HG02763 (cell line): ENCODE results near the gene DOCK11.
"Not testable (repeated sequence)": the region's sequence is repeated elsewhere in the genome, so short reads cannot be mapped to it uniquely, and the experiment has no call there.

Experiments used
- ATAC-seq: cut with Tn5 transposase; IDR thresholded peaks from one replicate; pipeline ENCODE4 v1.9.1; 2021; ENCODE audit warnings: mild to moderate bottlenecking, moderate library complexity; ENCODE audit not compliant: unreplicated experiment

The DOCK11 gene

DNA sequence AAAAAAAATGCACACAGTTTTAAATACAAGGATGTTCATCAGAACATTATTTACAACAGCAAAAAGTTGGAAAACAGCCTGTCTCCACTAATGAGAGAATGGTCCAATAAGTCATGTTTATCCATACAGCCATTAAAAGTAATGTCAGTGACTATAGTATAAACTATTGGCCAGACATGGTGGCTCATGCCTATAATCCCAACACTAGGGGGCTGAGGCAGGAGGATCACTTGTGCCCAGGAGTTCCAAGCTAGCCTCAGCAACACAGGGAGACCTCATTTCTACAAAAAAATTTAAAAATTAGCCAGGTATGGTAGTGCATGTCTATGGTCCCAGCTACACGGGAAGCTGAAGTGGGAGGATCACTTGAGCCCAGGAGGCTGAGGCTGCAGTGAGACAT, 183.7 kb downstream of the DOCK11 start:
- ATAC-seq: no peak

DNA sequence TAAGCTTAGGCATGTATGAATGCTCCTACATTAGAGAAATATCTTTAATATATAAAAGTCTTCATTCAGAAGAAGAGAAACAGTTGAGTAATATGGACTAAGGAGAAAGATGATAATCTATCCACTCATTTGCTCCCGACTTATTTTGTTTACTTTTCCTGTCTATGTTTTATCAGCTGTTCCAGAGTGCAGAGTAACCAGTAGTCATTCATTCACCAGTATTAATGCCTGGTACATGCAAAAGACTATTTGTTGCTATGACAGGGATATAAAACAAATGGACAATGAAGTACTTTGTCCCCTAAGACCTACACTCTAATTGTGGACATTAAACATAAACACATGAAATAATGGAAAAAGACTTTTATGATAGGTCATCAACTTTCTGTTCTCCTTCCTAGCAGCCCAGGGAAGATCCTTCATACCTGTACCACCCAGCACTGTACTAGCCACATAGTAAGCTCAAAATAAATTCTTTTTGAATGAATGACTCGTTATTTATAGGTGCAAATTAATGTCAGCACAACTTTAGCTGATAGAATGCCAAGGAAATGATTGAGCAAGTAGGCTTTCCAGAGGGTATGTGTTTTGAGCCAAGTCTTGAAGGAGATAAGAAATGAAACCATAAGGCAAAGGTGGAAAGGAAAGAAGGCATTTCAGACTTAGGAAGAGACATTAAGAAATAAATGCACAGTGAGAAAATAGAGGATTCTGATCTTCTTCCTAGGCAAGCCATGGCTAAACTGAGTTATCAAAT, 186.8 kb downstream of the DOCK11 start:
- ATAC-seq: no peak

DNA sequence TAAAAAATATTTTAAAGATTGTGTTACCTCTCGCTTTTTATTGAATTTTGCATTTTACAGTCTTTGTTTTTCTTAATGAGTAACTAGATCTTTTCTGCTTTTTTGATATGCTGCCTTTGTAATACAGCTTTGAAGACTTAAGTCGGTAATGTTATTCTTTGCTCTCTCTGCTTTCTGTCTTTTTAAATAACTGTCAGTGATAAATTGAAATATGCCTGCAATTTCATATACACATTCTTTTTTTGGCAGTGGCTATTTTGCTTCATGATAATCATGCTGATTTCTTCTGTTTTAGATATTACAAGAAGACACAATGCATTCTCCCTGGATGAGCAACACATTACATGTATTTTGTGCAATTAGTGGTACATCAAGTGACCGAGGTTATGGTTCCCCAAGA, 189.8 kb downstream of the DOCK11 start:
- no peak for ATAC-seq

DNA sequence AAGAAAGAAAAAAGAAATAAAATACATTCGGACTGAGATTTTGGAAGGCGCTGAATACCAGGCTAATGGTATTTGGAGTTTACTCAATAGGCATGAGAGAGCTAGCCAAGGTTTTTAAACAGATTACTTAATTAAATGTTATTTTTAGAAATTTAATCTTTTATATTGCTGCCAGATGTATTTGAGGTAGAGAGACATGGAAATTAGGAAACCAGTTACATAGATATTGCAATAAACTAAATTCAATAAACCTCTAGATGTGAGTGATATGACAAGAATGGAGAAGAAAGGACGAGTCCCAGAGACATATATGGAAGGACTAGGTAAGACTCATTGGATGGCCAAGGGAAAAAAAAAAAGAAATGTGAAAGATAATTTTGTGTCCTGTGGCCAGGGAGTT, 193.3 kb downstream of the DOCK11 start:
- no peak for ATAC-seq

DNA sequence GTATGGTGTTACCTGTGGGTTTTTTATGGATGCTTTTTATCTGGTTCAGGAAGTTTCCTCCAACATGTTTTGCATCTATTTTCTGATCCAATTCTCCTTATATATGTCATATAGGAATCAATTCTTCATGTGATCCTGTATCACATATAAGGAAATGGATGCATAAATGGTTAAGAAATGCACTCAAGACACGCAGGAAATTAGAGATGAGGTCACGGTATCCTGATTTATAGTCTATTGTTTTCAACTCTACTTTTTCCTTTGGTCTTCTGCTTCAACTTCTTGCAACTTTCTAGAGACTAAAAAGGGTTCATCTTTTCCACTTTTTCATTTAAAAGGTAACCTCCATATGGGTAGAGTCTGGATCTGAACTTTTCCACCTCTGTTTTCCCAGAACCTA, 198.2 kb downstream of the DOCK11 start:
- no peak for ATAC-seq

DNA sequence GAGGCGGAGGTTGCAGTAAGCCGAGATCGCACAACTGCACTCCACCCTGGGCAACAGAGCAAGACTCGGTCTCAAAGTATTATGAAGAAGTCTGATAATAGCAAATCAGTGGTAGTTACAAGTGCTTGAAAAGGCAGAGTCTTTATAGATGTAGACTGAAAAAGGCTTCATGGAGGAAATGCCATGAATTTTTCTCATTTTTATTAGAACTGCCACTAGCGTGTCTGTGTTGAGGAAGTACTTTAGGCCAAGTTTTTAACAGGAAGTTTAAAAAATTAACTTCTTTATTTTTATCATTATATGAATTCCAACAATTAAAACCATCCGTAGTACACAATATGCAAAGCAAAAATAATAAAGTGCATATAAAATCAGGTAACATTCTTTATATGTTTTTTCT, 199.0 kb downstream of the DOCK11 start:
- ATAC-seq: no peak

DNA sequence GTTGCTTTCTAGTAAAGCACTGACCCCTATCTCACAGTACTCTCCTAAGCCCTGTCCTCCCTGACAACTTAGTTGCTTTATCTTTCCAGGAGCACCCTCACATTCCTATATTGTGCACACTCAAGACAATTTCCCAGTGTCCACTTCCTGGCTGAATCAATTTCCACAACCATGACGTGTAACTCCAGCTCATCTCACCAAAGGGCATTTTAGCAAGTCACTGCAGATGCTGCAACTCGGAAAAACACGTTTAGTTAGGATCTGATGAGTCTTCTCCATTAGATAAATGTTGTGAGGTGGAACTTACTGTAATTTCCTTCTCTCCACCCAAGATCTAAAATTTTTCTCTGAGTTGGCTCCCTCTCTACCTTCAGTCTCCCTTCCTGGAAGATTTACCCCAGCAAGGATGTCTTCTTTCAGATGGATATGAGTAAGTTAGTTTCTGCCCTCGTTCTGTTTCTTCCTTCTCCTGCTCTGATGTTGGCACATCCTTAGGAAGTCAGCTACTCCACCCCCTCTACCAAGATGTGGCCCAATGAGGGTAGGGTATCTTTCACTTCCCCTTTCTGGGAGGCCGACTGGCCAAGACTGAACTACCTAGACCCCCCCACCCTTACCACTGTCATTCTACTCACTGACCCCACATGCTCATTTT, 203.0 kb downstream of the DOCK11 start:
- no peak for ATAC-seq

DNA sequence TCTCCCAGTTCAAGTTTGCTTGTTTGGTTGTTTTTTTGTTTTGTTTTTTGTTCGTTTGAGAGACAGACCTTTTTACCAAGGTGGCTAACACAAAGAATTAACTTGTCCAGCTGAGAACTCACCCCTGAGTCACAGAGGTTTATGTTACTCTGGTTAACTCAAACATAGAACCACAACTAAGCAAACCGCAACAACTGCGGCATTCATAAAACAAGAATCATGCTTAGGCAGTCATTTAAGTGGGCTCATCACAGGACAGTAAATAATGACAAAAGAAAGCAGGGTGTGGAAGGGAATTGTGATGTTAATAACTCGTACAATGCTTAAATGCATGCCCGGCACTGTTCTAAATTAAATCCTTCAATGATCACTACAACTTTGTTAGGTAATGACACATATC, 207.1 kb downstream of the DOCK11 start:
- no peak for ATAC-seq

DNA sequence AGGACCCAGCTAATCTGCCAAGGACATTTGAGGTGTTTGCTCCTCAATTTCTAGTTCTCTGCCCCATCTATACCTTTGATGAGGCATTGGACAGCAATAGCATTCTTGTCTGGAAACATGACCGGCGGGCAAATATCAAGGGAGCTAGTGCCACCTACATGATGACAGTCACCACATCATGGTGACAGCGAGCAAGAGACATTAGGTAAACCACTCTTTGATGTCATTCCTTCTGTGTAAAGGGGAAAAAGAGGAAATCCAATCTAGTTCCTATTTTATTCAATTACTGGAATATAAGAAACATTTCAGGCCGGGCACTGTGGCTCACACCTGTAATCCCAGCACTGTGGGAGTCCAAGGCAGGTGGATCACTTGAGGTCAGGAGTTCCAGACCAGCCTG, 211.1 kb downstream of the DOCK11 start:
- no peak for ATAC-seq

DNA sequence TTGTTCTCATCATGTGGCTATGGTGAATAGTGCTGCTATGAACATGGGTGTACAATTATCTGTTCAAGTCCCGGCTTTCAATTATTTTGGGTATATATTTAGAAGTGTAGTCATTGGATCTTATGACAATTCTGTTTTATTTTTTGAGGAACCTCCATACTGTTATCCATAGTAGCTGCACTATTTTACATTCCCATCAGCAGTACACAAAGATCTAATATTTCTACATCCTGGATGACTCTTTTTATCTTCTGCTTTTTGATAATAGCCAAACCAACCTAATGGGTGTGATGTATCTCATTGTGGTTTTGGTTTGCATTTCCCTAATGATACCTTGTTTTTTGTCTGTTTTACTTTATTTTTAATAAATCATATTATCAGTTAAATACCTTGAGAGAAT, 218.9 kb downstream of the DOCK11 start:
- no peak for ATAC-seq

DNA sequence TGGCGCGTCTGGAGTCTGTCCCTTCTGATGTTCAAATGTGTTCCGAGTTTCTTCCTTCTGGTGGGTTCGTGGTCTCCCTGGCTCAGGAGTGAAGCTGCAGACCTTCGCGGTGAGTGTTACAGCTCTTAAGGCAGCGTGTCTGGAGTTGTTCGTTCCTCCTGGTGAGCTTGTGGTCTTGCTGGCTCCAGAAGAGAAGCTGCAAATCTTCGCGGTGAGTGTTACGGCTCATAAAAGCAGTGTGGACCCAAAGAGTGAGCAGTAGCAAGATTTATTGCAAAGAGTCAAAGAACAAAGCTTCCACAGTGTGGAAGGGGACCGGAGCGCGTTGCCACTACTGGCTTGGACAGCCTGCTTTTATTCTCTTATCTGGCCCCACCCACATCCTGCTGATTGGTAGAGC, 220.3 kb downstream of the DOCK11 start:
- not testable (repeated sequence) for ATAC-seq

DNA sequence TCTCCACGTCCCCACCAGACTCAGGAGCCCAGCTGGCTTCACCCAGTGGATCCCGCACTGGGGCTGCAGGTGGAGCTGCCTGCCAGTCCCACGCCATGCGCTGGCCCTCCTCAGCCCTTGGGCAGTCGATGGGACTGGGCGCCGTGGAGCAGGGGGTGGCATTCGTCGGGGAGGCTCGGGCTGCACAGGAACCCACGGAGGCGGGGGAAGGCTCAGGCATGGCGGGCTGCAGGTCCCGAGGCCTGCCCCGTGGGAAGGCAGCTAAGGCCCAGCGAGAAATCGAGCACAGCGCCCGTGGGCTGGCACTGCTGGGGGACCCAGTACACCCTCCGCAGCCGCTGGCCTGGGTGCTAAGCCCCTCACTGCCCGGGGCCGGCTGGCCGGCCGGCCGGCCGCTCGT, 221.2 kb downstream of the DOCK11 start:
- ATAC-seq: not testable (repeated sequence)

DNA sequence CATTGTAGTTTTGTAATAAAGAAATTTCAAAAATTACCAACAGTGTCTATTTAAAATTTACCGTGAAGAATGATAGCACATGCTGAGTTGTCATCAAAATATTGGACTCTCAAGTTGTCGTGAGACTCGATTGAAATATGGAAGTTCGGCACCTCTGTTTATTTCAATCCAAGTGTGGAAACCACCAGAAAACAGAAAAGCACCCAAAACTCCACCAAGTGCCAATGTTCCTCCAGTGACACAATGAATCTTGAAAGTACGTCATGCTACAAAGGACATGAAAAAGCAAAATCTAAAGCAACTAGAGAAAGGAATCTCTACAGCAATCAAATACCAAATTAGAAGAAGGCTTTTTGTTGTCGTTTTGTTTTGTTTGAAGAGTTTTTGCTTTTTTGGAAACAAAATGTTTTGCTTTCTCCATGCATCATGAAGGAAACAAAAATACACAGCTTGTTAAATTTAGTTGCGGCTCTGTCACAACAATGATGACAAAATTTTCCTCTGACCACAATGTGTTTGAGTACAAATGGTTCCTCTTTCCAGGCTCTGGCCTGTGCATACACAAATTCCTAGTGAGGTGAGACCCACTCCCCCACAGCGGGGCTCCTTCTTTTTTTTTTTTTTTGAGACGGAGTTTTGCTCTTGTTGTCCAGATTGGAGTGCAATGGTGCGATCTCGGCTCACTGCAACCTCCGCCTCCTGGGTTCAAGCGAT, 222.2 kb downstream of the DOCK11 start:
- no peak for ATAC-seq

DNA sequence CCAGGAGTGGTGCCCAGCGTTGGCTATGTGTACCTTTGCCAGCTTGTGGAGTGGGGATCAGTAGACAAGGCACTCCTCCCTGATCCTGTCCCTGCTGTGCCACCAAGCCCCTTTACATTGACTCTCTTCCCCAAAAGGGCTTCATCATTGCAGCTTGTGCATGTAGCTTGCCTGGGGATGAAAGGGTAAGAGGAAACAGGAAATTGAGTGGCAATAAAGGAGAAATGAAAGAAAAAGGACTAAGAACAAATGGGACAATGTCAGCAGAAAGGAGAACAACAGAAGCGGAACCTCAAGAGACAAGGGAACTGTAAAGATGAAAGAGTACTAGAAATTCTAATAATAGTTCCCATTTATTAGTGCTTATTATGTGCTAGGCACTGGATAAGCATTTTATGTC, 223.1 kb downstream of the DOCK11 start:
- no peak for ATAC-seq

DNA sequence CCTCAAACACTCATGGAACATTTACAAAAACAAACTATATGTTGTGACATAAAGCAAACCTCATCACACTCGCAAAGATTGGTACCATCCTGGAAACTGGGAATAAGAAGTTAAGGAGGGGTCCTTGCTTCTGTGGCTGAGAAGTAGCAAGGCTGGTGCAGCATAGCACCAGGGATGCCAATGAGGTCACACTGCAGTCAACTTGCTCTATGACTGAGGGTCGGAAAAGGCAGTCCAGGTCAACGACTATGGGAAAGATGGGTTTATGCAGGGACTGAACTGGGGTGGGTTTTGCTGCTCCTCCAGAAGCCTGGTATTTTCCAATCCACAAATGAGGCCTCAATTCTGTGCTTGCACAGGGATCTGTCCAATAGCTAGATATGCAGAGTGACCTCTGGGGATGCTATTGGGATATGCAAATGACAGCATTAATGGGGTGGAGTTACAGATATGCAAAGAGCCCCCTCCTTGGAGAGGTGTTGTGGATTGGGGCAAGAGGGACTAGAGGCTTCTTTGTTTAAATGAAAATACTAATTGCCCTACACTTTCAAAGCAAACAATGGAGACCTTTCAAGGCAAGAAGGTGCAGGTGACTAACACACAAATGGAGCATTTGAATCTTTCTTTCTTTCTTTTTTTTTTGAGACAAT, 224.6 kb downstream of the DOCK11 start:
- ATAC-seq: no peak

DNA sequence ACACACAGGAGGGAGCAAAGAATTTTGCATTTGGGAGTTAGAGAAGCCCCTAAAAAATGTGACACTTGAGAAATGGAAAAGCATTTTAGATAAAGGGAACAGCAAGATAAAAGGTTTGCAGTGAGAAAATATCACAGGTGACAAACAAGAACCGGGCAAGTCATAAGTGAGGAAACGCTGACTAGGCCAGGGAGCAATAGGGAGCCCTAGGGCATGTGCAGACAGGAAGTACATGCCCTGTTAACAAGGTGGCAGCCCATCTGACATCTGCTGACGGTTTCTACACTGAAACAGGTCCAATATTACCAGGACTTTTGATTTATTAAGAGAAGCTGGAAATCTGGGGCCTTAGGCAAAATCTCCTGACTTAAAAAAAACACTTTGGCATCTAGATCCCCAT, 227.8 kb downstream of the DOCK11 start:
- ATAC-seq: no peak

DNA sequence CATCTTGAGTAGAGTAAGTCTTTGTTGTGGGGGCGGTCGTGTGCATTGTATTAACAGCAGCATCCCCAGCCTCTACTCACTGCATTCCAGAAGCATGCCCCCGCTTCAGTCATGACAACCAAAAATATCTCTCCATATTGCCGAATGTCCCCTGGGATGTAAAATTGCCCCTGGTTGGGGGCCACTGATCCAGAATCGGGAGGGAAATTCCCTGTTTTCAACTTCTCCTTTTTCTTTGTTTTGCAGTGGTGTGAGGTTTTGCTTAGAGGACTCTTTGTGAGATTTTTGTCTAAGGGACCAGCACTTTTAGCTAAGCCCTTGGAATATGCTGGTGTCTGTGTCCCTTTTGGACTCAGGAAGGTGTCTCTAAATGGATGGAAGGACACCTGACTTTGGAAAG, 228.8 kb downstream of the DOCK11 start:
- ATAC-seq: no peak

DNA sequence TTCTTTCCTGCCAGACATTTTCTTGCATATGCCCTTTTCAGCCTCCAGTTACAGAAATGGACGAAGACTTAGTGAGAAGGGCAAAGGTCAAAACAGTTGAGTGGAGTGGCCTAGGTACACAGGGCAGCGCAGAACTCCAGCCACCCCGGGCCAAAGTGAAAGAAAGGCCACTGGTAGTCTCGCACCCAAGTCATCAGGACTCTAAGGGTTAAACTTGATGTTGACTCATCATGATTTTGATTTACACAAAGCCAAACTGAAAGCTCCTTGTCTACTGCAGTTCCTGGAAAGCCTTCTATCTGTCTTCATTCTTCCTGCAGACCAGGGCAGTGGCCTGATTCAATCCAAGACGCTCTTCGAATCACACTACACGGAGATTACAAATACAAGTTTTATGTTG, 229.2 kb downstream of the DOCK11 start:
- no peak for ATAC-seq

DNA sequence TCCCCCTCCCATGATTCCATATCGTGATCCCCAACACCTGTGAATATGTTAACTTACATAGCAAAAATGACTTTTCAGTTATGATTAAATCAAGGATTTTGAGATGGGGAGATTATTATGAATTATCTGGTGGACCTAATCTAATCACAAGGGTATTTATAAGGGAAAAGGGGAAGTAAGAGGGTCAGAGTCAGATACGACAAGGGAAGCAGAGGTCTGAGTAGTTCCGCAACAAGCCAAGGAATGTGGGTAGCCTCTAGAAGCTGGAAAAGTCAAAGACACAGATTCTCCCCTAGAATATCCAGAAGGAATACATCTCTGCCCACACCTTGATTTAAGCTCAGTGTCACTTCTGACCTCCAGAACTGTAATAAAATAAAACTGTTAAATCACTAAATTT, 230.8 kb downstream of the DOCK11 start:
- no peak for ATAC-seq

DNA sequence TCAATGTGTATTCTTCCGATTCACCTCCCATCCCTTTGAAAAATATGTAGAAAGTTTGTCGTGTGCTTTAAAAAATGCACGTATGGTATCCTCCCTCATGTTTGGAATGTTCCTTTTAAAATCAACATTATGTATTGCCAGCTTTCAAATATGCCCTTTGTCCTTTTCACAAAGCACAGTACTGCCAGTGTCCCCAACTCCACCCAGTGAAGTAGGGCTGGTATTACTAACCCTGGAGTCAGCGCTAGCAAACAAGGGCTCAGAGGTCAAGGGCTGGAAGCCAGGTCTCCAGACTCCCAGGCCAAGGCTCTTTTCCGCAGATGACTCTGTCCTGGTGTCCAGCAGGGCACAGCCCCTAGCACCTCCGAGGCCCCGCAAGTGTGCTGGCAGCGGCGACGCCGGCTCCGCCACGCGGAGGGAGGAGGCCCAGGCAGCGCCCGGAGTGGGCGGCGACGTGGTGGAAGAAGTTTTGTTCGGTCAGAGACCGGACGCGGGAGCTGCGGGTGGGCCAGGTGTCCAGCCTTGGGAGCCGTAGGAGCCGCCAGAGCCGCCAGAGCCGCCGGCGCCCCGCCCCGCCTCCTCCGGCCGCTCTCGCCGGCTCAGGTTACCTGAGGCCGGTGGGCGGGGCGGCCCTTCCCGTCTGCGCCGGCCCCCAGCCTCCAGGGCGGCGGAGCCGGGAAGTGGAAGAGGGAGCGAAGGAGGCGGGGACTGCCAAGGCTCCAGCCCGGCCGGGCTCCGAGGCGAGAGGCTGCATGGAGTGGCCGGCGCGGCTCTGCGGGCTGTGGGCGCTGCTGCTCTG, 231.5 kb downstream of the DOCK11 start, which contains the start of gene IL13RA1:
Gene IL13RA1 (plus strand): TSS at position 720 of the 799 bp plus-strand sequence. CDS start 33 bp downstream, at position 753.
- ATAC-seq: peak; percentile 62
